GF-D8 (cell line): ENCODE measurements around the gene GALNT2.

Experiments
- DNase-seq: peaks from one replicate; lab custom pipeline; 2025; lab: John Stamatoyannopoulos, UW

The GALNT2 gene

GRCh38 chr1:230261928-230262650 is 195.1 kb downstream of the GALNT2 start:
- DNase-seq: no peak

DNA sequence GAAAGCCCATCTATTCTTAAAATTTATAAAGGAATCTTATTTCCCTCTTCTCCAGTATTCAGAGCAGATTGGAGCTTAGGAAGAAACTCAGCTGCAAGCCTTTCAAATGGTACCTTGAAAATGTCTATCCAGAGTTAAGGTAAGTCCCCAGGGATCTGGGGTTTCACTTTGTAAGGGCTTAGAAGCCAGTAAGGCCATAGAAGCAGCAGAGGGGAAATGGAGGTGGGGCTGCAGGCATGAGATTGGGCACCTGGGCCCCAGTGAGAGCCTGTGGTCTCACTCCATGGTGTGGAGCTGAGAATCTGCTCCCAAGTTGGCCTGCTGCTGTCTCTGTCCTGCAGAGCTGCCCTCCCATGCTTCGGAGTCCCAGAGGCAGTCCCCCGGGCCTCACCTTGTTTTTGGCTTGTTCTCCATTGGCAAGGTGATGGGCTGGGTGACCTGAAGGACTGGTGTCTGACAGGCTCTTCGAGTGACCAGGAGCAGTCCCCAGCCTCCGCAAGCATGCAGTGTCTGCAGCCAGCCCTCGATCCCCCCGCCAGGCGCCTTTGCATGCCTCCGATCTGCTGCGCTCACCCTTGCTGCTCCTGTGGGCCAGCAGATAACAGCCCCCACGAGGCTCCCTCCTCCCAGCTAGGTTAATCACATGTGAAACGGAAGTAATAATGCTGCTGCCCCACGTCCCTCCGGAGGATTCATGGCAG is 196.0 kb downstream of the GALNT2 start:
- no peak for DNase-seq

- DNase-seq: no peak
These were observed 196.6 kb downstream of the GALNT2 start for GRCh38 chr1:230263568-230264195.

GRCh38 chr1:230264342-230264741 is 197.3 kb downstream of the GALNT2 start:
- no peak for DNase-seq

- no peak for DNase-seq
These were observed 198.4 kb downstream of the GALNT2 start for GRCh38 chr1:230265200-230266115.

GRCh38 chr1:230266456-230266855 is 199.4 kb downstream of the GALNT2 start:
- DNase-seq: no peak

DNA sequence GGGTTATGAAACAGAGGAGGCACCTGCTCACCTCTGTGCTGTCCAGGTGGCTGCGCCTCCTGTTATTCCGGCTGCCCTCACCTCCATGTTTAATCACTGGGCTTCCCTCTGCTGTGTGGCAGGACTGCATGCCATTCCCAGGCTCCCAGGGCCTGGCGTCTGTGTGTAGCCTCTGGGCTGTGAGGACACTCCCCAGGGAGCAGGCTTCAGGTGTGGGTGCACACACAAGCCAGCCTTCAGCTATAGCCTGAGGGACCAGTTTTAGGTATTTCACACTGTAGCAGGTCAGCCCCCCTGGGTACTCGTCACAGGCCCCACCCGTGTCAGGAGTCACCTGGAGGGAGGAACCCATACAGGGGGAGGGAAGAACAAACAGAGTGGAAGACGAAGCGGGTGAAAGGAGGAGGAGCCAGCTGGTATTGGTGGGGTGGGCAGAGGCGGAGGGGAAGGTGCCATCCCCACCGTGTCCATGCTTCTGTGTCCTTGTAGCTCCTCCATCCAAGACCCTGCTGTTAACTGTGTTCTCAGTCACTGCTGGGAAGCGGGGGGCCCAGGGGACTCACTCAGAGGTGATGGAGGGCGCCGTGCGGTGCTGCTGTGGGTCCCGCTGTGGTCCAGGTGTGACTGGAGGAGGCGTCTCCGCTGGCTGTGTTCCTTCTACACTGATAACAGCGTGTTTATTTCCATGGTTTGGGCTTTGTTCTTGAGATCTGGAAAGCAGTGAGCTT is 200.5 kb downstream of the GALNT2 start:
- no peak for DNase-seq

DNA sequence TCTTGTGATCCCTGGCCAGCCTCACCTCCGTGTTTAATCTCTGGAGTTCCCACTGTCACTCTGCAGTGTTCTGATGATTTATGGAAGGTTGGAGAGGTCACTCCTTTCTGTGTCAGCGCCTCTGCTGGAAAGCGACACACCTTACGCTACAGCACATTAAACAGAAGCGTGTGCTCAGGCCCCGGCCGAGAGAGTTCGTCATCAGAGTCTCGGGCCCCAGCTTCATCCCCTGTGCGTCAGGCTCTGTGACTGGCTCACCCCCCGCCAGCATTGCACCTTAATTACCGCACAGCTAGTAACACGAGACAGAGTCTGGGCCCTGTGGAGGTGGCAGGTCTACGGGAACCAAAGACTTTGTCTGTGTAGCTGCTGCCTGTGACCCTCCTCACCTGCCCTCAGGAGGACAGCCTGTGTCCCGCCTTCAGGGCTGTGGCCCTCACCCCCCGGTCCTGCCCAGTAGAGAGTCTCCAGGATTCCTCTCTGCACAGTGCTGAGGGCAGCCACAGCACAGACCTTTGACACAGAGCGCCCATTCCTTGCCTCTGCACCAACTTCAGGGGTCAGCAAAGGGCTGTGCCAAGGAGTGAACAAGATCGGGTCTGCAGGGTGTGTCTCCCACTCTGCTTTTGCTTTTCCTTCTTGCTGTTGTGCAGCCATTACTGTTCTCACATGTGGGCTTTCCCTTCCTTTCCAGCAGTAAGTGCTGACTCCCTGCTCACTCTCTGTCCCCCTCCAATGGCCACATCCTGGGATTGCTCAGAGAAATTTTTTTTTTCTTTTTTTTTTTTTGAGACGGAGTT is 201.5 kb downstream of the GALNT2 start:
- peak; percentile 6 for DNase-seq

DNA sequence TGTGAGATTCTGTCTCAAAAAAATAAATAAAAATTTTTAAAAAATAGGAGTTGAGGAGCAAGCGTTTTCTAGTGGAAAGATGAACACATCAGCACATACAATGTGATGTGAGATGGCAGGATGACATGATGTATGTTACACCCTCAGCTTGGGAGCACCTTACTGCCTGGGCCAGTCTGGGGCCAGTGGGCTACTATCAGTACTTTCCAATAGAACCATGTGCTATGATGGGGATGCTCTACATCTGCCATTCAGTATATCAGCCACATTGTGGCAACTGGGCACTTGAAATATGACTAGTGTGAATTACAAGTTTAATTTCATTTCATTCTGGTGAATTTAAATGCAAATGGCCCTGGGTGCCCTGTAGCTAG is 203.1 kb downstream of the GALNT2 start:
- no peak for DNase-seq

GRCh38 chr1:230270559-230271281 is 203.7 kb downstream of the GALNT2 start:
- peak; percentile 90 for DNase-seq

DNA sequence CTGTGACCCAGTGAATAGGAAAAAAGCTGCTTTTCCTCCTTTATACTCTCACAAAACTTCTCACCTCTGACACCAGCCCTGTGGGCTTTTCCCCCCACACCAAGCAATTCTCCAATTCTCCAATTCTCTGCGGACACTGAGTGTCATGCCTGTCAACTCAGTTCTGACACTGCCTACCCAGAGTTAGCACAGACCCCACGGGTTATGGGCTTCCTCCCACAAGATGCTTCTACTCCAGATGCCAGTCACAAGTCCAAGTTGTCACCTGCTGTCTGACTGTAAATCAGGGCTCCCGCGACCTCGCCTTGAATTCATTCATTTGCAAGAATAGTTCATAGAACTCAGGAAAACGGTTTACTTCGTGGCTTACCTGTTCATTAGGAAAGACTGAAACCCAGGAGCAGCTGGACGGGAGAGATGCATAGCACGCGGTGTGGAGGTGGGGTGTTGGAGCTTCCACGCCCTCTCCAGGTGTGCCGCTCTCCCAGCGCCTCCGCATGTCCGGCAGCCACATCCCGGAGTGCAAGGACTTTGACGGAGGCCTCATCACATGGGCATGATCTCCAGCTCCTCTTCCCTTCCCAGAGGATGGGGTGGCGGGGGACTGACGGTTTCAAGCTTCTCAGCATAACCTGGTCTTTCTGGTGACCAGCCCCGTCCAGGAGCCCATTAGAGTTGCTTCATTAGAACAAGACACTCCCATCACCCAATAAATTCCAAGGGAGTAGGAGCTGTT is 204.4 kb downstream of the GALNT2 start:
- DNase-seq: no peak

GRCh38 chr1:230272557-230272956 is 205.5 kb downstream of the GALNT2 start:
- no peak for DNase-seq

GRCh38 chr1:230273141-230273710 is 206.2 kb downstream of the GALNT2 start:
- no peak for DNase-seq

- no peak for DNase-seq
These were observed 207.2 kb downstream of the GALNT2 start for GRCh38 chr1:230274254-230274653.

DNA sequence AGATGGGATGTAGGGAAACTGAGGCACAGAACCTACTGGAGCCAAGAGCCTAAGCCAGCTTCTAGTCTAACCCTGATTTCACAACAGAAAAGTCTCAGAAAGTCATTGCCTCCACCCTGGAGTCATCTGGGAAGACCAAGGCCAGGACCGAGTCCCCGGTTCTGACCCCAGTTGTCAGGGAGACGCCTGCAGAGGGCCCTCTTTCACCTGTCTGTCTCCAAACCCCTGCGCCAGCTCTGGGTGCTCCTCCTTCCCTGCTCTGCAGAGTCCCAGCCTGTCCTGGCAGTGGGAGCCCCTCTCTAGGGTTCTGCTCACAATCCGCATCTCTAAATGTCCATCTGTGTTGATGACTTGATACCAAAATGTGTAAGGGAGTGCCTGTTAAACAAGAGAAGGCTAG is 209.4 kb downstream of the GALNT2 start:
- DNase-seq: no peak

DNA sequence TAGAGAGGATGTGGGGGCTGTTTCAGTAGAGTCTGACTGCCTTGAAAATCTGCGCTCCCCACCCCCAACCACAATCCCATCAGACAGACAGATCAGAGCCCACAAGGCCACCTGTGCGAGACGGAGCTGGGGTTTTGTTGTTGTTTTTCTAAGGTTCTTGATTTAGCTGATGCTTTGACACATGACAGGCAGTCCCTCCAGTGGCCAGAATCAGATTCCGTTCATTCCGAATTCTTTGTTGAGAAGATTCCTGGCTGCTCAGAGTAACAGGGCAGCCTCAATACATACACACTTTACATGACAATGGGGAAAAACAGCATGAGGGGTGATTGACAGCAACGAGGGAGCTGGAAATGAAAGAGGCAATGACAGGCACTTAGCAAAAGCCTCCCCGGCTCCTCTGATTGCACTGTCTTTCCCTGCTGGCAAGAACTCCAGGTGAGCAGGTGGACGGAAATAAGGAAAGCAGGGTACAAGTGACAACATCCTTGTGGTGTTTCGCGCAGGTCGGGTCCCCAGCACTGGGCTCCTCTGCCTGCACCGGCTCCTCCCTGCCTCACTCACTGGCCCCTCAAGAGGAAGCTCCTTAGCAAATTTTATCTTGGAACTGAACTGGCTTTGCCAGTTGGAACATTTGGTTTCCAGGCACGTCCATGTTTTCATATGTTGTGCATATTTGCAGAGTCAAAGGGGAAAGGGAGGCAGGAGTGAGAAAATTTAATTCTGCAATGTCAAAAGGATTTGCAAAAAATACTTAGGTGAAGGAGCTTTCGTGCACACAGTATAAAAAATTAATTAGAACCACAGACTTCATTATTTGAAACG is 210.4 kb downstream of the GALNT2 start:
- DNase-seq: no peak

DNA sequence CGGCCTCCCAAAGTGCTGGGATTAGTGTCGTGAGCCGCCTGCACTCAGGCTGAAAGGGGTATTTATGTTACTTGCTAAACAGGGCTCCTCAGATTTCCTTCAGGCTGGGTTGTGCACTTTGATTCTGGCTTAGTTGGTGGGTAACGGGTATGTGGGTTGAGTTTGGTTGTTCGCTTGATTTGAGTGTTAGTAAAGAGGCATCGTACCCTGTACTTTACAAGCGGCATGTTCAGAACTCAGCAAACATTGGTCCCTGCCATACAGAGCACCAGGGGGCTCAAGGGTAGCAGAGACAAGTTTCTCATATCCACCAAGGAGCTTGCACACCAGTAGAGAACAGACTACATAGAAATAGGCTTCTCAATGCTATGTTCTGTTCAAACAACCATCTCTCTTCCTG is 211.3 kb downstream of the GALNT2 start:
- no peak for DNase-seq
